HepG2 (cell line): ENCODE data around the gene TMEM233. TPM values are rescaled to one million over a fixed set of nuclear protein-coding genes. Genes with fewer than 3 reads are reported as not detected.

Experiments
- AFF4 ChIP-seq: sonication (generic); formaldehyde crosslinking; IDR thresholded peaks from 2 replicates; pipeline ENCODE4 v1.4.0; 2020; ENCODE audit warnings: missing genetic modification reagents
- BATF2 ChIP-seq: sonication (generic); formaldehyde crosslinking; IDR thresholded peaks from 2 replicates; pipeline ENCODE4 v1.8.0; 2022; ENCODE audit warnings: mild to moderate bottlenecking, missing genetic modification reagents, moderate library complexity
- CBFB ChIP-seq: sonication (generic); formaldehyde crosslinking; IDR thresholded peaks from 2 replicates; pipeline ENCODE4 v1.4.0; 2020; ENCODE audit warnings: missing genetic modification reagents
- CEBPB ChIP-seq: IDR thresholded peaks from 2 replicates; pipeline ENCODE4 v1.6.1; 2011; ENCODE audit warnings: low read depth, low read length, improper control_type of control experiment, borderline replicate concordance
- ELF4 ChIP-seq: sonication (generic); formaldehyde crosslinking; IDR thresholded peaks from 2 replicates; pipeline ENCODE4 v1.5.0; 2020; ENCODE audit warnings: missing genetic modification reagents, mild to moderate bottlenecking, moderate library complexity, borderline replicate concordance
- HOMEZ ChIP-seq: IDR thresholded peaks from 2 replicates; pipeline ENCODE4 v1.6.1; 2016; ENCODE audit warnings: low read depth
- NFYC ChIP-seq: IDR thresholded peaks from 2 replicates; pipeline ENCODE4 v1.6.1; 2016; ENCODE audit warnings: missing genetic modification reagents, missing compliant biosample characterization
- PLSCR1 ChIP-seq: sonication (generic); formaldehyde crosslinking; IDR thresholded peaks from 2 replicates; pipeline ENCODE4 v1.5.0; 2020; ENCODE audit warnings: missing genetic modification reagents, mild to moderate bottlenecking, borderline replicate concordance
- TARDBP ChIP-seq: sonication (generic); formaldehyde crosslinking; IDR thresholded peaks from 2 replicates; pipeline ENCODE4 v1.8.0; 2022; ENCODE audit warnings: mild to moderate bottlenecking, missing genetic modification reagents
- ZFP36L1 ChIP-seq: sonication (generic); formaldehyde crosslinking; IDR thresholded peaks from 2 replicates; pipeline ENCODE4 v1.8.0; 2022; ENCODE audit warnings: mild to moderate bottlenecking, missing genetic modification reagents, moderate library complexity
- ZNF512B ChIP-seq: sonication (generic); formaldehyde crosslinking; IDR thresholded peaks from 2 replicates; pipeline ENCODE4 v1.5.1; 2020; ENCODE audit warnings: missing genetic modification reagents, mild to moderate bottlenecking, borderline replicate concordance
- ZNF567 ChIP-seq: sonication (generic); formaldehyde crosslinking; IDR thresholded peaks from 2 replicates; pipeline ENCODE4 v1.8.1; 2023; ENCODE audit warnings: mild to moderate bottlenecking, missing genetic modification reagents, borderline replicate concordance
- ZNF710 ChIP-seq: sonication (generic); formaldehyde crosslinking; IDR thresholded peaks from 2 replicates; pipeline ENCODE4 v1.5.0; 2020; ENCODE audit warnings: mild to moderate bottlenecking, missing genetic modification reagents, borderline replicate concordance
- ZNF781 ChIP-seq: sonication (generic); formaldehyde crosslinking; IDR thresholded peaks from 2 replicates; pipeline ENCODE4 v1.5.1; 2020; ENCODE audit warnings: borderline replicate concordance, mild to moderate bottlenecking, missing genetic modification reagents; ENCODE audit errors: not compliant biosample characterization
- ZSCAN30 ChIP-seq: sonication (generic); formaldehyde crosslinking; IDR thresholded peaks from 2 replicates; pipeline ENCODE4 v1.5.0; 2020; ENCODE audit warnings: mild to moderate bottlenecking, missing genetic modification reagents
- polyA plus RNA-seq, 8 experiments: library from polyadenylated mRNA; depleted of rRNA in 3 of 8; stranded (reverse) in 7 of 8; unstranded in 1 of 8; fragments of >200 nt; fragmentation: Illumina TruSeq in 4 of 8; extraction: Trizol in 4 of 8; gene quantifications; 2 replicates each; pipeline versions ENCODE4 v1.2.1 to v1.2.3, GENCODE V29; 2011 to 2016; ENCODE audit warnings: low read depth in 4 of 8, missing spikeins in 1 of 8, mixed read lengths in 1 of 8; ENCODE audit not compliant: insufficient read depth in 1 of 8
- total RNA-seq, 5 experiments: library from RNA; depleted of rRNA; stranded (reverse); fragments of >200 nt; fragmentation: Illumina TruSeq; extraction: Trizol; gene quantifications; 2 replicates each; pipeline ENCODE4 v1.2.3, GENCODE V29; 2016; ENCODE audit warnings: low read depth in 1 of 5

The TMEM233 gene
- total and polyA plus RNA-seq, 2 of the 13 experiments (the other 11 are each of a cell fraction or from before 2014, with no cell fraction given) = 0.03 TPM; not detected in 1

GRCh38 chr12:119667577-119668323, 74.2 kb downstream of the TMEM233 start, which contains the start of gene PRKAB1 (continued):
- TF ChIP-seq ZNF512B (CRISPR knock-in tag) (no peak), AFF4 (CRISPR knock-in tag) (0 out of 2 replicates have a peak, but pooled peaks have one; percentile 12), ZSCAN30 (no peak), ZNF781 (no peak), CEBPB (peak; percentile 38; the same call in 1 of the 2 replicates), ZFP36L1 (peak; percentile 62; the same call in 1 of the 2 replicates), ZNF567 (CRISPR knock-in tag) (0 out of 2 replicates have a peak, but pooled peaks have one; percentile 86), ELF4 (CRISPR knock-in tag) (peak; percentile 94), BATF2 (CRISPR knock-in tag) (no peak), TARDBP (CRISPR knock-in tag) (peak; percentile 86), PLSCR1 (peak; percentile 58; the same call in 1 of the 2 replicates), HOMEZ (CRISPR knock-in tag) (peak; percentile 60; the same call in 1 of the 2 replicates), CBFB (0 out of 2 replicates have a peak, but pooled peaks have one; percentile 43), NFYC (CRISPR knock-in tag) (0 out of 2 replicates have a peak, but pooled peaks have one; percentile 31), ZNF710 (CRISPR knock-in tag) (peak; percentile 45; the same call in 1 of the 2 replicates)
